22Rv1 (cell line): ENCODE data around the gene PNN.

Source experiments
- CTCF ChIP-seq: fragments of 450-650 bp; IDR thresholded peaks from 2 replicates; pipeline ENCODE4 v1.5.1; 2017; ENCODE audit warnings: mild to moderate bottlenecking
- ZFX ChIP-seq: fragments of 450-650 bp; IDR thresholded peaks from 2 replicates; pipeline ENCODE4 v1.6.1; 2017; ENCODE audit warnings: antibody characterized with exemption, borderline replicate concordance

GRCh38 chr14:39186941-39187525 is 12.0 kb downstream of the PNN start:
- no peak for TF ChIP-seq CTCF
- TF ChIP-seq ZFX, result no peak
